Measurements from ENCODE around the gene SCEL. TPM values are rescaled to one million over a fixed set of nuclear protein-coding genes. Genes with fewer than 3 reads are reported as not detected.

SCEL gene
- total and polyA plus RNA-seq, 10 donors = 0.04 to 0.29 TPM; not detected in 8

- TF ChIP-seq POLR2AphosphoS5 (IDR thresholded peaks at IDR 0.05) (no peak), POLR2A (IDR thresholded peaks at IDR 0.05) (no peak), CTCF (IDR thresholded peaks at IDR 0.05 in 8 of 11, conservative IDR thresholded peaks at IDR 0.05 in 3 of 11) (no peak)
- Histone ChIP-seq H3K27me3 (replicated peaks in 1 of 7) (peaks cover 0 to 6% (median 0%) of the 10 kb centered on the region in 7 donors), H3K4me1 (no peaks in the 10 kb centered on the region), H3K4me3 (no peak overlapping the region), H3K27ac (no peak overlapping the region), H3K36me3 (no peaks in the 10 kb centered on the region), H3K9me3 (no peaks in the 10 kb centered on the region)
- 82 to 97% (median 91%) methylated on average over 7 of the region's 7 CpGs for WGBS, 5 donors
- intact Hi-C loops (cut with DNase I; ENCODE audit: low total_unique reads) = no loop called here
- no peak for DNase-seq
These were observed 1.9 kb downstream of the SCEL start for GRCh38 chr13:77537289-77537919.

- DNase-seq = no peak
- H3K9me3 ChIP-seq = no peaks in the 10 kb centered on the region
- H3K27me3 ChIP-seq (replicated peaks in 1 of 7) = no peaks in the 10 kb centered on the region
- 89 to 95% (median 92%) methylated on average over 8 of the region's 8 CpGs for WGBS, 5 donors
- no peaks in the 10 kb centered on the region for H3K36me3 ChIP-seq
- no peak overlapping the region for H3K4me3 ChIP-seq
- peaks cover 6 to 20% (median 12%) of the 10 kb centered on the region in 6 donors for H3K4me1 ChIP-seq
- intact Hi-C loops (cut with DNase I; ENCODE audit: low total_unique reads) = no loop called here
- H3K27ac ChIP-seq = no peak overlapping the region
- TF ChIP-seq POLR2AphosphoS5 (IDR thresholded peaks at IDR 0.05) (no peak), CTCF (IDR thresholded peaks at IDR 0.05 in 8 of 11, conservative IDR thresholded peaks at IDR 0.05 in 3 of 11) (no peak), POLR2A (IDR thresholded peaks at IDR 0.05) (no peak)
These were observed 8.2 kb downstream of the SCEL start for GRCh38 chr13:77543711-77544110.

- Histone ChIP-seq H3K36me3 (no peaks in the 10 kb centered on the region), H3K27me3 (replicated peaks in 1 of 7) (no peaks in the 10 kb centered on the region), H3K4me3 (no peak overlapping the region), H3K4me1 (peaks cover 6 to 20% (median 12%) of the 10 kb centered on the region in 6 donors), H3K27ac (peak overlapping the region in 1 of 8 donors; percentile 41), H3K9me3 (no peaks in the 10 kb centered on the region)
- DNase-seq = no peak
- intact Hi-C loops (cut with DNase I; ENCODE audit: low total_unique reads) = no loop called here
- 48 to 63% (median 59%) methylated on average over 1 of the region's 1 CpG for WGBS, 5 donors
- TF ChIP-seq POLR2A (IDR thresholded peaks at IDR 0.05) (no peak), CTCF (IDR thresholded peaks at IDR 0.05 in 8 of 11, conservative IDR thresholded peaks at IDR 0.05 in 3 of 11) (no peak), POLR2AphosphoS5 (IDR thresholded peaks at IDR 0.05) (peak in 2 of 3 donors; percentile 11 to 55)
These were observed 8.8 kb downstream of the SCEL start for GRCh38 chr13:77544355-77544754.

- TF ChIP-seq POLR2A (IDR thresholded peaks at IDR 0.05) (no peak), POLR2AphosphoS5 (IDR thresholded peaks at IDR 0.05) (no peak), CTCF (IDR thresholded peaks at IDR 0.05 in 8 of 11, conservative IDR thresholded peaks at IDR 0.05 in 3 of 11) (no peak)
- peak overlapping the region in 2 of 8 donors; percentile 22 to 41 for H3K27ac ChIP-seq
- 39 to 57% (median 45%) methylated on average over 4 of the region's 4 CpGs for WGBS, 5 donors
These were observed 9.3 kb downstream of the SCEL start for GRCh38 chr13:77544758-77545338.

More at GRCh38 chr13:77544758-77545338, 9.3 kb downstream of the SCEL start:
- Histone ChIP-seq H3K36me3 (no peaks in the 10 kb centered on the region), H3K4me3 (no peak overlapping the region), H3K27me3 (replicated peaks in 1 of 7) (no peaks in the 10 kb centered on the region), H3K4me1 (peaks cover 6 to 20% (median 12%) of the 10 kb centered on the region in 6 donors), H3K9me3 (no peaks in the 10 kb centered on the region)
- no peak for DNase-seq
- intact Hi-C loops (cut with DNase I; ENCODE audit: low total_unique reads) = no loop called here
